IMR-90 (cell line): ENCODE measurements around the gene SRMS.

ENCODE experiments used
- CEBPB ChIP-seq: IDR thresholded peaks from 2 replicates; pipeline ENCODE4 v1.6.1; 2012; ENCODE audit warnings: low read depth, low read length, improper control_type of control experiment
- ELK1 ChIP-seq: fragments of 150-350 bp; IDR thresholded peaks from 2 replicates; pipeline ENCODE4 v1.6.1; 2016; ENCODE audit warnings: low read depth, mild to moderate bottlenecking, low read length, moderate library complexity, borderline replicate concordance
- FOS ChIP-seq: fragments of 150-350 bp; IDR thresholded peaks from 2 replicates; pipeline ENCODE4 v1.6.1; 2016; ENCODE audit warnings: low read depth, low read length
- MAFK ChIP-seq: IDR thresholded peaks from 2 replicates; pipeline ENCODE4 v1.6.1; 2012; ENCODE audit warnings: low read depth, low read length, improper control_type of control experiment
- MAZ ChIP-seq: IDR thresholded peaks from 2 replicates; pipeline ENCODE4 v1.6.1; 2012; ENCODE audit warnings: low read depth, mild to moderate bottlenecking, low read length, improper control_type of control experiment, moderate library complexity, borderline replicate concordance
- MXI1 ChIP-seq: IDR thresholded peaks from 2 replicates; pipeline ENCODE4 v1.6.1; 2012; ENCODE audit warnings: low read depth, mild to moderate bottlenecking, low read length, moderate library complexity, borderline replicate concordance
- NFE2L2 ChIP-seq: fragments of 150-350 bp; IDR thresholded peaks from 2 replicates; pipeline ENCODE4 v1.6.1; 2016; ENCODE audit warnings: low read depth, mild to moderate bottlenecking, low read length
- POLR2A ChIP-seq: IDR thresholded peaks from 2 replicates; pipeline ENCODE4 v1.6.1; 2012; ENCODE audit warnings: mild to moderate bottlenecking, low read depth, low read length
- RAD21 ChIP-seq: IDR thresholded peaks from 2 replicates; pipeline ENCODE4 v1.6.1; 2012; ENCODE audit warnings: low read length, improper control_type of control experiment
- RCOR1 ChIP-seq: IDR thresholded peaks from 2 replicates; pipeline ENCODE4 v1.6.1; 2012; ENCODE audit warnings: mild to moderate bottlenecking, low read length, improper control_type of control experiment; ENCODE audit not compliant: insufficient replicate concordance
- RFX5 ChIP-seq: IDR thresholded peaks from 2 replicates; pipeline ENCODE4 v1.8.0; 2012; ENCODE audit warnings: low read depth, mild to moderate bottlenecking, low read length, moderate library complexity
- SMC3 ChIP-seq: fragments of 150-350 bp; IDR thresholded peaks from 2 replicates; pipeline ENCODE4 v1.6.1; 2016; ENCODE audit warnings: low read depth, mild to moderate bottlenecking, antibody characterized with exemption, low read length, moderate library complexity
- USF2 ChIP-seq: fragments of 150-350 bp; IDR thresholded peaks from 2 replicates; pipeline ENCODE4 v1.6.1; 2017; ENCODE audit warnings: mild to moderate bottlenecking, antibody characterized with exemption, low read length, low read depth
- TF ChIP-seq, protein P1 (sequence below): conservative IDR thresholded peaks from 2 replicates; pipeline ENCODE4 v1.5.1; 2012; ENCODE audit warnings: mild to moderate bottlenecking, low read depth, low read length, improper control_type of control experiment

DNA sequence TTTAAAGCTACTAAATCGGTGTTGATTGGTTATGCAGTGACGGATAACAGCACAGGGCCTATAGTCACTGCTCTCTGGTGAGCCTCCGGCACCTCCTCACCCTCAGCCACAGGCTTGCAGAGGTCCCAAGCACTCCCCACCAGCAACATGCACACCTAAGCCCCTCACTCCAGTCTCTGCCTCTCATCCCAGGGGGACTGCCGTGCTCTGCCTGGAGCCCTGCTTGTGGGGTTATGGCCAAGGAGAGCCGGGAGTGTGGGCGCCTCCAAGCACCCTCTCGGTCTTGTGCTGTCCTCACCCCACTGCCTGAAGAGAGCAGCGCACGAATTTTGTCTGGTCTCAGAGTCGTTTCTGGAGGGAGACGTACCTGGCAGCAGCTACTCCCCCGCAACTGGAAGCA is 41.8 kb downstream of the SRMS start:
- TF ChIP-seq, protein P1, sequence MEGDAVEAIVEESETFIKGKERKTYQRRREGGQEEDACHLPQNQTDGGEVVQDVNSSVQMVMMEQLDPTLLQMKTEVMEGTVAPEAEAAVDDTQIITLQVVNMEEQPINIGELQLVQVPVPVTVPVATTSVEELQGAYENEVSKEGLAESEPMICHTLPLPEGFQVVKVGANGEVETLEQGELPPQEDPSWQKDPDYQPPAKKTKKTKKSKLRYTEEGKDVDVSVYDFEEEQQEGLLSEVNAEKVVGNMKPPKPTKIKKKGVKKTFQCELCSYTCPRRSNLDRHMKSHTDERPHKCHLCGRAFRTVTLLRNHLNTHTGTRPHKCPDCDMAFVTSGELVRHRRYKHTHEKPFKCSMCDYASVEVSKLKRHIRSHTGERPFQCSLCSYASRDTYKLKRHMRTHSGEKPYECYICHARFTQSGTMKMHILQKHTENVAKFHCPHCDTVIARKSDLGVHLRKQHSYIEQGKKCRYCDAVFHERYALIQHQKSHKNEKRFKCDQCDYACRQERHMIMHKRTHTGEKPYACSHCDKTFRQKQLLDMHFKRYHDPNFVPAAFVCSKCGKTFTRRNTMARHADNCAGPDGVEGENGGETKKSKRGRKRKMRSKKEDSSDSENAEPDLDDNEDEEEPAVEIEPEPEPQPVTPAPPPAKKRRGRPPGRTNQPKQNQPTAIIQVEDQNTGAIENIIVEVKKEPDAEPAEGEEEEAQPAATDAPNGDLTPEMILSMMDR, result no peak
- TF ChIP-seq POLR2A (no peak), SMC3 (no peak), MAFK (no peak), RAD21 (no peak), CEBPB (no peak), USF2 (no peak), MXI1 (no peak), MAZ (no peak), ELK1 (no peak), NFE2L2 (no peak), RCOR1 (no peak), FOS (no peak), RFX5 (no peak)
